Measurements from ENCODE around the gene FBXO24.

Gene FBXO24

DNA sequence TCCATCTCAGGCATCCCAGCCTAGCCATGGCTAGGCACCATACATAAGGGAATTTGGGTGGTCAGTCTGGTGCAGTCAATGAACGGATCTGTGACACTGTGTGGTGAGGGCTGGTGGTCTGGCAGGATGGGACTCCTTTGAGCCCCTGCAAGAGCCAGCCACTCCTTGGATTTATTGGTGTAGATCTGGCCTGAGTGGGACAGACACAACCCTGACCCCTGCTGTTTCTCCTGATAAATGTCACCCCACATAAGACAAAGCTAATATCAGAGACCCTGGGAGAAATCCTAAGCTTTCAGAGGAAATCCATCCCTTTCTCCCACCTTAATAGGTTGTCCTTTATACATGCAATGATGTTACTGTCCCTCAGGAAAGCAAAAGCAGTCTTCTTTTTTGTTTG lies 2.3 kb downstream of the FBXO24 start:
- peaks cover 18% of the 10 kb centered on the region for H3K27me3 Mint-ChIP-seq
- peaks cover 23% of the 10 kb centered on the region for H3K4me1 Mint-ChIP-seq
- peak overlapping the region in 1 of 2 donors; percentile 24 for H3K4me3 Mint-ChIP-seq
- H3K27ac Mint-ChIP-seq = no peak overlapping the region
- ATAC-seq (no peak), DNase-seq (no peak)
- no peaks in the 10 kb centered on the region for H3K9me3 Mint-ChIP-seq

DNA sequence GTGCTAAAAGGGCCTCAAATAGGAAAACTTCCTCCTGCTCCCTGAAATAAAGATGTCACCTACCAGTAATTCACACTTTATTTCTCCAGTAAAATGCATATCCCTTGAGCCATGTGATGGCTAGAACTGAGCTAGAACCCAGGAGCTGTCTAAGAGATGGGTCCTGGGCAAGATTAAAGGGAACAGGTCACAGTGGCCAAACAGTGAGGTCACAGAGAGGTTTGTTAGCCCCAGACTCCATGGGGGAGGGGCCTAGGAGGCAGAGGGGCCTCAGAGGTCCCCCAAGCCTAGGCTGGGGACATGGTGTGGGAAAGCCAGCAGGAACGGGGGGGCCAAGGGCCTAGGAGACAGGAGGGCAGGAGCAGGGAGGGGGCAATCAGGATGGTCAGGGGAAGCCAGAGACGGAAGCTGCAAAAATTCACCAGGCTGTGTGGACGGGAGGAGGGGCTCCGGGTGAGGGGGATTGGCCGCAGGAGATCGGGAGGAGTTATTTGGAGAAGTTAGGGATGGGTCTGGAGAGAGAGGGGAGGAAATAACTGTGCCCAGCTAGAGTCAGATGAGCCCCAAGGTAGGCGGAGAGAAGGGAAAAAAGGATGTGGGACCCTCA lies 3.3 kb downstream of the FBXO24 start:
- Mint-ChIP-seq H3K4me1 (peaks cover 16% of the 10 kb centered on the region), H3K27me3 (peaks cover 18% of the 10 kb centered on the region), H3K27ac (no peak overlapping the region), H3K4me3 (no peak overlapping the region), H3K9me3 (no peaks in the 10 kb centered on the region)
- DNase-seq (no peak), ATAC-seq (no peak)

DNA sequence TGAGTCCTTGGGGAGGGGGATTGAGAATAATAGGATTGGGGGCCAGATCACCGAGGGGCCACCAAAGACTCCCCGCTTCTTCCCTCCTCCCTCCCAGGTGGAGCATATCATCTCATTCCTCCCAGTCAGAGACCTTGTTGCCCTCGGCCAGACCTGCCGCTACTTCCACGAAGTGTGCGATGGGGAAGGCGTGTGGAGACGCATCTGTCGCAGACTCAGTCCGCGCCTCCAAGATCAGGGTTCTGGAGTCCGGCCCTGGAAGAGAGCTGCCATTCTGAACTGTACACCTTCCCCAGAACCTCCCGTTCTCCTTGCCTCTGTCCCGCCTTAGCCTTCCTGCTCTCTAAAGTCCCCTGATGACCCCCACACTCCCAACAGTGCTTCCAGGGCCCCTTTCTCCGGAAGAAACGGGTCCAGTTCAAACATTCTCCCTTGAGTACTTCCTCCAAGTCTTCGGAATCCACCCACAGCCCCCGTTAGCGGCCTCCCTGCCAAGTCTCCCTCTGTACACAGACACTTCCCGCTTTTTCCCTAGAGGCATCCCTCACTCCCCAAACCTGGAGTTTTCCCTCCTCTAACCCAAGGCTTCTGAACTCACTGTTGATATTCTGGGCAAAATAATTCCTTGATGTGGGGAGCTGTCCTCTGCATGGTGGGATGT lies 4.1 kb downstream of the FBXO24 start:
- H3K27me3 Mint-ChIP-seq = peaks cover 18% of the 10 kb centered on the region
- H3K27ac Mint-ChIP-seq = no peak overlapping the region

GRCh38 chr7:100591596-100591995 lies 5.5 kb downstream of the FBXO24 start:
- H3K27ac Mint-ChIP-seq = no peak overlapping the region
- no peak for ATAC-seq
- no peak overlapping the region for H3K4me3 Mint-ChIP-seq
- H3K9me3 Mint-ChIP-seq = no peaks in the 10 kb centered on the region
- DNase-seq = no peak
- peaks cover 18% of the 10 kb centered on the region for H3K27me3 Mint-ChIP-seq
- H3K4me1 Mint-ChIP-seq = peaks cover 5% of the 10 kb centered on the region

More for the DNA sequence above, 4.1 kb downstream of the FBXO24 start:
- DNase-seq (no peak), ATAC-seq (no peak)
- no peak overlapping the region for H3K4me3 Mint-ChIP-seq
- peaks cover 9% of the 10 kb centered on the region for H3K4me1 Mint-ChIP-seq
- no peaks in the 10 kb centered on the region for H3K9me3 Mint-ChIP-seq

GRCh38 chr7:100595188-100595587 lies 9.1 kb downstream of the FBXO24 start:
- peak overlapping the region in 1 of 2 donors; percentile 54 for H3K27ac Mint-ChIP-seq
- no peaks in the 10 kb centered on the region for H3K4me1 Mint-ChIP-seq
- H3K4me3 Mint-ChIP-seq = no peak overlapping the region
- ATAC-seq = no peak
- H3K27me3 Mint-ChIP-seq = peaks cover 6% of the 10 kb centered on the region
- no peak for DNase-seq
- H3K9me3 Mint-ChIP-seq = no peaks in the 10 kb centered on the region

- no peak for ATAC-seq
- H3K9me3 Mint-ChIP-seq = no peaks in the 10 kb centered on the region
- DNase-seq = no peak
- no peaks in the 10 kb centered on the region for H3K27me3 Mint-ChIP-seq
- H3K27ac Mint-ChIP-seq = peak overlapping the region in 1 of 2 donors; percentile 26
- H3K4me3 Mint-ChIP-seq = no peak overlapping the region
- peaks cover 2% of the 10 kb centered on the region for H3K4me1 Mint-ChIP-seq
These were observed 12.3 kb downstream of the FBXO24 start for GRCh38 chr7:100598425-100598824.

DNA sequence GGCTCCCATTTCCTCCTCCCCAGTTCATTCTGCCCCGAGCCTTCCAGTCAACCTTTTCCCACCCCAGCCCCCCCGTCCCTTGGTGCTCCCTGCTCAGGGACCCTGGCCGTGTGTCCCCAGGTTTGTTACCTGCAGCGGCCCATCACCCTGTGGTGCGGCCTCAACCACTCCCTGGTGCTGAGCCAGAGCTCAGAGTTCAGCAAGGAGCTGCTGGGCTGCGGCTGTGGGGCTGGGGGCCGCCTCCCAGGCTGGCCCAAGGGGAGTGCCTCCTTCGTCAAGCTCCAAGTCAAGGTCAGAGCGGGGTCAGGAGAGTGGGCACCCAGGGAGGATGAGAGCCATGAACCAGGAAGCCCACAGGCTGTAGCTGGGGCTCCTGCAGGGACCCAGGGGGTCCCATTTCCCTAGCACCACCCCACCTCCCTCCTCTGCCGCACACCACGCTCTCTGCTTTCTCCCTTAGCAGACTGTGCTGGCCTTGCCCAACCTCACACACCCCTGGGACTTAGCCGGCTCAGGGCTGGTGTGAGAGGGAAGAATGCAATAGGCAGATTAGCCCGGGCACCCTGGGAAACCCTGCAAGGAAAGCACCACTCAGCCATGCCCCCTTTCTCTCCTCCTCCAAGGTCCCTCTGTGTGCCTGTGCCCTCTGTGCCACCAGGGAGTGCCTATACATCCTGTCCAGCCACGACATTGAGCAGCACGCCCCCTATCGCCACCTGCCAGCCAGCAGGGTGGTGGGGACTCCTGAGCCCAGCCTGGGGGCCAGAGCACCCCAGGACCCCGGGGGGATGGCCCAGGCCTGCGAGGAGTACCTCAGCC lies 14.0 kb downstream of the FBXO24 start:
- Mint-ChIP-seq H3K27me3 (peaks cover 2% of the 10 kb centered on the region), H3K9me3 (no peaks in the 10 kb centered on the region), H3K27ac (no peak overlapping the region), H3K4me3 (no peak overlapping the region), H3K4me1 (peaks cover 16% of the 10 kb centered on the region)
- DNase-seq (no peak), ATAC-seq (no peak)

DNA sequence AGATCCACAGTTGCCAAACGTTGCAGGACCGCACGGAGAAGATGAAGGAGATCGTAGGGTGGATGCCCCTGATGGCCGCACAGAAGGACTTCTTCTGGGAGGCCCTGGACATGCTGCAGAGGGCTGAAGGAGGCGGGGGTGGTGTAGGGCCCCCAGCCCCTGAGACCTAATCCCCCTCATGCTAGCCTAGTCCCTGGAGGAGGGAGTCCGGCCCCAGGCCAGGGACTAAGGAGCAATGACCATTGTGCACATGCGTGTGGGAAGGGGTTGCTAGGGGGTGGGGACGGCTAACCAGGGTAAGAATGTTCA lies 14.6 kb downstream of the FBXO24 start:
- H3K4me1 Mint-ChIP-seq = peaks cover 22% of the 10 kb centered on the region
- H3K27ac Mint-ChIP-seq = no peak overlapping the region
- no peak overlapping the region for H3K4me3 Mint-ChIP-seq
- no peaks in the 10 kb centered on the region for H3K9me3 Mint-ChIP-seq
- no peak for DNase-seq
- no peak for ATAC-seq
- peaks cover 7% of the 10 kb centered on the region for H3K27me3 Mint-ChIP-seq

GRCh38 chr7:100602889-100603725 lies 17.0 kb downstream of the FBXO24 start:
- DNase-seq = no peak
- peaks cover 26% of the 10 kb centered on the region for H3K4me1 Mint-ChIP-seq
- H3K9me3 Mint-ChIP-seq = no peaks in the 10 kb centered on the region
- H3K4me3 Mint-ChIP-seq = peak overlapping the region; percentile 83 to 96
- ATAC-seq = no peak
- H3K27ac Mint-ChIP-seq = no peak overlapping the region
- H3K27me3 Mint-ChIP-seq = peaks cover 11% of the 10 kb centered on the region

DNA sequence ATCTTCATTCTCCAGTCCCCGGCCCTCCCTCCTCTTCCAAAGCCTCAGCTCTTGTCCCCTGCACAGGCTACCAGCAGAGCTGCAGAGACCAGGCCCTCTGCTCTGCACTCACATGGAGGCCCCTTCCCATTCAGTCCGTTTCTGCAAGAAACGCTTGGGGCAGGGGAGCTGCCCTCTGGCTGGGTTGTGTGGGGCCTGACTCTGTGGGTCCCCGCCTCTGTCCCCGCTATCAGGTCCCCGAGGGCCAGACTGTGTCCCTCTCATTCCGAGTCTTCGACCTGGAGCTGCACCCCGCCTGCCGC lies 17.5 kb downstream of the FBXO24 start:
- peak overlapping the region in 1 of 2 donors; percentile 92 for H3K27ac Mint-ChIP-seq
- H3K4me3 Mint-ChIP-seq = peak overlapping the region; percentile 83 to 96
- H3K9me3 Mint-ChIP-seq = no peaks in the 10 kb centered on the region
- no peak for DNase-seq
- peaks cover 11% of the 10 kb centered on the region for H3K27me3 Mint-ChIP-seq
- peaks cover 26% of the 10 kb centered on the region for H3K4me1 Mint-ChIP-seq
- ATAC-seq = peak; percentile 13

DNA sequence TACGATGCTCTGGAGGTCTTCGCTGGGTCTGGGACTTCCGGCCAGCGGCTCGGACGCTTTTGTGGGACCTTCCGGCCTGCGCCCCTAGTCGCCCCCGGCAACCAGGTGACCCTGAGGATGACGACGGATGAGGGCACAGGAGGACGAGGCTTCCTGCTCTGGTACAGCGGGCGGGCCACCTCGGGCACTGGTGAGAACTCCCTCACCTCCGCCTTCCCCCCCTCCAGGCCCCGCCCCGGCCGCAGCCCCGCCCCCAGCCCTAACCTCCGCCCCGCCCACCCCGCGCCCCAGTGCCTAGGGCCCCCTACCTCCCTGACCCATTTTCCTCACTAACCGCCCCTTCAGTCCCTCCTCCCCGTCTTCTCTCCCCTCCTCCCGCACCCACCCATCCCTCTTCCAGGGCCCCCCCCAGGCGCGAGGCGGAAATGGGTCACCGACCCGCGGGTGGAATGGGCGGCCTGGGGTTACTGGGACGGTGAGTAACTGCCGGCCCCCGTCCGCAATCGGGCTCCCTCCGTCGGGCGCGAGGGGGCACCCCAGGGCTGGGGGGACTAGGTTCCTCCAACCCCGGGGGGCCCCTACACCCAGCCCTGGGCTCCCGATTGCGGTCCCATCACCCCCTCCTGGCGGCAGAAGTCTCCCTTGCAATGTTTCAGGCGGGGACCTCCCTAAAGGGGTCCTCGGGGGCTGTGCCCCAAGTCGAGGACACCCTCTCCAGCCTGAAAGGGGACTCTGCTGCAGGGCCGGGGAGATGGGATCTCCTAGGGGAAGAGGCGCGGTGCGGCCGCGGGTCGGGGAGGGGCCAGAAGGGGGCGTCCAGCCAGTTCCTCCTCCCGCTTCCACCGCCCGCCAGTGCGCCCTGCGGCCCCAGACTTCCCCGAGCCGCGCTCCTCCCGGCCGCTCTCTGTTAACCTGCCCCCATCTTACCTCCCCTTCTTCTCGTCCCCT lies 18.2 kb downstream of the FBXO24 start:
- ATAC-seq = peak; percentile 82
- H3K4me3 Mint-ChIP-seq = peak overlapping the region; percentile 83 to 96
- peak overlapping the region in 1 of 2 donors; percentile 92 for H3K27ac Mint-ChIP-seq
- peaks cover 26% of the 10 kb centered on the region for H3K4me1 Mint-ChIP-seq
- H3K27me3 Mint-ChIP-seq = peaks cover 11% of the 10 kb centered on the region
- DNase-seq = peak; percentile 81 to 88
- no peaks in the 10 kb centered on the region for H3K9me3 Mint-ChIP-seq

GRCh38 chr7:100604976-100605911 lies 19.1 kb downstream of the FBXO24 start:
- H3K4me1 Mint-ChIP-seq = peaks cover 26% of the 10 kb centered on the region
- peak overlapping the region; percentile 83 to 96 for H3K4me3 Mint-ChIP-seq
- peak; percentile 30 for ATAC-seq
- peak in 1 of 2 donors; percentile 45 for DNase-seq
- peak overlapping the region in 1 of 2 donors; percentile 89 for H3K27ac Mint-ChIP-seq
- H3K27me3 Mint-ChIP-seq = peaks cover 11% of the 10 kb centered on the region
- no peaks in the 10 kb centered on the region for H3K9me3 Mint-ChIP-seq

DNA sequence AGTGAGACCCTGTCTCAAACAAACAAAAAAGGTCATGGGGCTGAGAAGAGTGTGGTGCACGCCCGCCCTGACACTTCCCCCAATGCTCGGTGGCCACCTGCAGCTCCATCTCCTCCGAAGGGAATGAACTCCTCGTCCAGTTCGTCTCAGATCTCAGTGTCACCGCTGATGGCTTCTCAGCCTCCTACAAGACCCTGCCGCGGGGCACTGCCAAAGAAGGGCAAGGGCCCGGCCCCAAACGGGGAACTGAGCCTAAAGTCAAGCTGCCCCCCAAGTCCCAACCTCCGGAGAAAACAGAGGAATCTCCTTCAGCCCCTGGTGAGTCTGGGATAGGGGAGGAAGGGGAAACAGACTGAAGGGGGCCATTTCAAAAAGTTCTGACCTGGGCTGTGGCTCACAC lies 20.2 kb downstream of the FBXO24 start:
- H3K9me3 Mint-ChIP-seq = no peaks in the 10 kb centered on the region

DNA sequence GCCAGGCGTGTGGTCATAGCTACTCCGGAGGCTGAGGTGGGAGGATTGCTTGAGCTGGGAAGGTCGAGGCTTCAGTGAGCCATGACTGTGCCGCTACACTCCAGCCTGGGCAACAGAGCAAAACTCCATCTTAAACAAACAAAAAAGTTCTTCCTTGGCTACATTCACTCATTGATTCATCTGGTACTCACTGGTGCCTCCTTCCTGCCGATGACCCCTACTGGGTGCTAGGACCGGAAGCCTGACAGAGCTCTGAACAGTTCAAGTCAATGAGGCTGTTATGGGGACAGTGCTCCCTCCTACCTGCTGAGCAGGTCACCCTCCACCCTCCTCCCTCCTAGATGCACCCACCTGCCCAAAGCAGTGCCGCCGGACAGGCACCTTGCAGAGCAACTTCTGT lies 21.0 kb downstream of the FBXO24 start:
- Mint-ChIP-seq H3K27ac (no peak overlapping the region), H3K9me3 (no peaks in the 10 kb centered on the region), H3K27me3 (peaks cover 11% of the 10 kb centered on the region), H3K4me3 (no peak overlapping the region), H3K4me1 (peaks cover 27% of the 10 kb centered on the region)
- DNase-seq (no peak), ATAC-seq (no peak)

More for the DNA sequence above, 20.2 kb downstream of the FBXO24 start:
- no peak for DNase-seq
- Mint-ChIP-seq H3K27ac (no peak overlapping the region), H3K27me3 (peaks cover 11% of the 10 kb centered on the region), H3K4me3 (no peak overlapping the region), H3K4me1 (peaks cover 26% of the 10 kb centered on the region)
- ATAC-seq = no peak
